IMR-90 (cell line): ENCODE measurements around the gene STAC. TPM values are rescaled to one million over a fixed set of nuclear protein-coding genes. Genes with fewer than 3 reads are reported as not detected.

Source experiments
- ATAC-seq: fragments of 200-7000 bp; cut with Tn5 transposase; 2 replicates; pipeline ENCODE4 v1.9.1; 2020; ENCODE audit warnings: low read depth, mild to moderate bottlenecking, moderate library complexity
- BruUV-seq: library from RNA; stranded (reverse); fragments of 400-500 nt; replicated peaks from 2 replicates; lab custom pipeline; 2021; lab: Mats Ljungman, UMichigan
- CTCF ChIA-PET: fragments of 300-600 bp; formaldehyde crosslinking; extraction: SDS; loops from one replicate; lab custom pipeline; 2021; ENCODE audit warnings: antibody characterized with exemption; lab: Yijun Ruan, JAX
- POLR2A ChIA-PET: fragments of 300-600 bp; sonication (Branson Sonifier 250); formaldehyde crosslinking; loops from one replicate; lab custom pipeline; 2022; ENCODE audit warnings: antibody characterized with exemption; ENCODE audit not compliant: unreplicated experiment; lab: Charles Lee
- DNase-seq: peaks from one replicate; pipeline ENCODE4 v3.0.0; 2013
- H2AFZ ChIP-seq: replicated peaks from 2 replicates; pipeline ENCODE3; 2013; ENCODE audit warnings: low read length, mild to moderate bottlenecking; ENCODE audit not compliant: poor library complexity
- H2AK5ac ChIP-seq: 2 replicates; pipeline ENCODE4 v1.6.1; 2013; ENCODE audit warnings: low read depth, low read length, inconsistent platforms
- H2AK9ac ChIP-seq: replicated peaks from 2 replicates; pipeline ENCODE3; 2013; ENCODE audit warnings: mild to moderate bottlenecking, low read depth, low read length, moderate library complexity; ENCODE audit not compliant: poor library complexity
- H2BK120ac ChIP-seq: 2 replicates; pipeline ENCODE4 v1.6.1; 2013; ENCODE audit warnings: low read depth, low read length, inconsistent platforms
- H2BK15ac ChIP-seq: 3 replicates; pipeline ENCODE4 v1.6.1; 2013; ENCODE audit warnings: low read depth, low read length, inconsistent platforms
- H2BK20ac ChIP-seq: 2 replicates; pipeline ENCODE4 v1.6.1; 2013; ENCODE audit warnings: low read depth, mild to moderate bottlenecking, inconsistent platforms, low read length, moderate library complexity
- H2BK5ac ChIP-seq: 2 replicates; pipeline ENCODE4 v1.6.1; 2013; ENCODE audit warnings: mild to moderate bottlenecking, low read depth, low read length, inconsistent platforms; ENCODE audit not compliant: poor library complexity, severe bottlenecking
- H3K14ac ChIP-seq: replicated peaks from 2 replicates; pipeline ENCODE4 v1.6.1; 2013; ENCODE audit warnings: low read depth, low read length, inconsistent platforms
- H3K18ac ChIP-seq: 2 replicates; pipeline ENCODE4 v1.6.1; 2013; ENCODE audit warnings: low read depth, low read length, control low read depth
- H3K23ac ChIP-seq: 2 replicates; pipeline ENCODE4 v1.6.1; 2013; ENCODE audit warnings: low read depth, low read length, inconsistent platforms
- H3K27ac ChIP-seq: 2 replicates; pipeline ENCODE4 v1.5.1; 2013; ENCODE audit warnings: mild to moderate bottlenecking, control low read depth, low read length; ENCODE audit not compliant: insufficient read depth
- H3K27me3 ChIP-seq: 2 replicates; pipeline ENCODE4 v1.6.1; 2013; ENCODE audit warnings: low read length; ENCODE audit not compliant: control insufficient read depth, insufficient read depth
- H3K36me3 ChIP-seq: 2 replicates; pipeline ENCODE4 v1.6.1; 2013; ENCODE audit warnings: low read length, mixed read lengths; ENCODE audit not compliant: control insufficient read depth, insufficient read depth
- H3K4ac ChIP-seq: 2 replicates; pipeline ENCODE4 v1.6.1; 2013; ENCODE audit warnings: low read depth, low read length, inconsistent platforms
- H3K4me1 ChIP-seq: 2 replicates; pipeline ENCODE4 v1.6.1; 2013; ENCODE audit warnings: low read length, mixed read lengths; ENCODE audit not compliant: control insufficient read depth, insufficient read depth
- H3K4me2 ChIP-seq: 2 replicates; pipeline ENCODE4 v1.6.1; 2013; ENCODE audit warnings: low read depth, mild to moderate bottlenecking, control low read depth, low read length, moderate library complexity
- H3K4me3 ChIP-seq: 2 replicates; pipeline ENCODE4 v1.5.1; 2013; ENCODE audit warnings: low read depth, mild to moderate bottlenecking, control low read depth, low read length, moderate library complexity; ENCODE audit not compliant: insufficient read depth
- H3K56ac ChIP-seq: 2 replicates; pipeline ENCODE4 v1.6.1; 2013; ENCODE audit warnings: low read length, inconsistent platforms; ENCODE audit not compliant: insufficient read depth; ENCODE audit errors: extremely low read depth
- H3K79me1 ChIP-seq, 2 experiments: 2 replicates each; pipeline ENCODE4 v1.6.1; 2013; ENCODE audit warnings: low read length in 2 of 2, inconsistent platforms in 1 of 2, low read depth in 1 of 2
- H3K9ac ChIP-seq: 2 replicates; pipeline ENCODE4 v1.6.1; 2013; ENCODE audit warnings: low read depth, low read length, control low read depth
- H3K9me1 ChIP-seq: 2 replicates; pipeline ENCODE4 v1.6.1; 2013; ENCODE audit warnings: low read length, inconsistent platforms; ENCODE audit not compliant: insufficient read depth
- H3K9me3 ChIP-seq: 2 replicates; pipeline ENCODE4 v1.6.1; 2013; ENCODE audit warnings: low read length; ENCODE audit not compliant: control insufficient read depth, insufficient read depth
- H4K20me1 ChIP-seq: 2 replicates; pipeline ENCODE4 v1.6.1; 2013; ENCODE audit warnings: low read length, inconsistent platforms; ENCODE audit not compliant: insufficient read depth
- H4K5ac ChIP-seq: 2 replicates; pipeline ENCODE4 v1.6.1; 2013; ENCODE audit warnings: mild to moderate bottlenecking, low read depth, low read length, control low read depth
- H4K8ac ChIP-seq, 2 experiments: 2 replicates each; pipeline ENCODE4 v1.6.1; 2013; ENCODE audit warnings: low read depth in 2 of 2, low read length in 2 of 2, control low read depth in 1 of 2, inconsistent platforms in 1 of 2
- H4K91ac ChIP-seq: 2 replicates; pipeline ENCODE4 v1.6.1; 2013; ENCODE audit warnings: low read depth, low read length, inconsistent platforms; ENCODE audit not compliant: insufficient read depth
- BHLHE40 ChIP-seq: fragments of 150-350 bp; IDR thresholded peaks from 2 replicates; pipeline ENCODE4 v1.6.1; 2016; ENCODE audit warnings: mild to moderate bottlenecking, low read depth, low read length
- CEBPB ChIP-seq: IDR thresholded peaks from 2 replicates; pipeline ENCODE4 v1.6.1; 2012; ENCODE audit warnings: low read depth, low read length, improper control_type of control experiment
- CHD1 ChIP-seq: IDR thresholded peaks from 2 replicates; pipeline ENCODE4 v1.6.1; 2012; ENCODE audit warnings: low read depth, low read length, improper control_type of control experiment
- CTCF ChIP-seq: conservative IDR thresholded peaks from 2 replicates; pipeline ENCODE4 v1.5.1; 2012; ENCODE audit warnings: mild to moderate bottlenecking, low read depth, low read length, improper control_type of control experiment
- FOS ChIP-seq: fragments of 150-350 bp; IDR thresholded peaks from 2 replicates; pipeline ENCODE4 v1.6.1; 2016; ENCODE audit warnings: low read depth, low read length
- MAFK ChIP-seq: IDR thresholded peaks from 2 replicates; pipeline ENCODE4 v1.6.1; 2012; ENCODE audit warnings: low read depth, low read length, improper control_type of control experiment
- MAZ ChIP-seq: IDR thresholded peaks from 2 replicates; pipeline ENCODE4 v1.6.1; 2012; ENCODE audit warnings: low read depth, mild to moderate bottlenecking, low read length, improper control_type of control experiment, moderate library complexity, borderline replicate concordance
- MXI1 ChIP-seq: IDR thresholded peaks from 2 replicates; pipeline ENCODE4 v1.6.1; 2012; ENCODE audit warnings: low read depth, mild to moderate bottlenecking, low read length, moderate library complexity, borderline replicate concordance
- NFE2L2 ChIP-seq: fragments of 150-350 bp; IDR thresholded peaks from 2 replicates; pipeline ENCODE4 v1.6.1; 2016; ENCODE audit warnings: low read depth, mild to moderate bottlenecking, low read length
- POLR2A ChIP-seq: IDR thresholded peaks from 2 replicates; pipeline ENCODE4 v1.6.1; 2012; ENCODE audit warnings: mild to moderate bottlenecking, low read depth, low read length
- RAD21 ChIP-seq: IDR thresholded peaks from 2 replicates; pipeline ENCODE4 v1.6.1; 2012; ENCODE audit warnings: low read length, improper control_type of control experiment
- RCOR1 ChIP-seq: IDR thresholded peaks from 2 replicates; pipeline ENCODE4 v1.6.1; 2012; ENCODE audit warnings: mild to moderate bottlenecking, low read length, improper control_type of control experiment; ENCODE audit not compliant: insufficient replicate concordance
- RFX5 ChIP-seq: IDR thresholded peaks from 2 replicates; pipeline ENCODE4 v1.8.0; 2012; ENCODE audit warnings: low read depth, mild to moderate bottlenecking, low read length, moderate library complexity
- SMC3 ChIP-seq: fragments of 150-350 bp; IDR thresholded peaks from 2 replicates; pipeline ENCODE4 v1.6.1; 2016; ENCODE audit warnings: low read depth, mild to moderate bottlenecking, antibody characterized with exemption, low read length, moderate library complexity
- WGBS, 2 experiments: methylation state at CpG; one replicate each; pipeline versions ENCODE4 v1.1.5 to v1.1.7; 2013; ENCODE audit warnings: missing lambda C conversion rate in 2 of 2; ENCODE audit not compliant: insufficient read length in 1 of 2; ENCODE audit errors: extremely low coverage in 2 of 2; 5-methylcytosine and 5-hydroxymethylcytosine counted together
- dilution Hi-C: fragments of 300-500 bp; cut with HindIII; formaldehyde crosslinking; loops from one replicate; pipeline ENCODE4 v1.14.3; 2018; ENCODE audit warnings: low sequenced_read_pairs; ENCODE audit not compliant: unreplicated experiment
- in situ Hi-C: fragments of 300-500 bp; cut with MboI; formaldehyde crosslinking; loops from 3 replicates; pipeline ENCODE4 v1.14.3; 2019; ENCODE audit warnings: low sequenced_read_pairs, inconsistent platforms, mixed read lengths
- intact Hi-C: fragments of 100-400 bp; cut with micrococcal nuclease; formaldehyde crosslinking; loops from 2 replicates; pipeline ENCODE4 v1.10.0; 2022
- polyA plus RNA-seq, 3 experiments: library from polyadenylated mRNA; depleted of rRNA; stranded (reverse); fragments of >200 nt; gene quantifications; 2 replicates each; pipeline ENCODE4 v1.2.3, GENCODE V29; 2012; ENCODE audit warnings: low replicate concordance in 1 of 3
- total RNA-seq: library from RNA; depleted of rRNA; stranded (reverse); fragments of >200 nt; gene quantifications from 2 replicates; pipeline ENCODE4 v1.2.3, GENCODE V29; 2012
- TF ChIP-seq, protein P1 (sequence below): fragments of 150-350 bp; IDR thresholded peaks from 2 replicates; pipeline ENCODE4 v1.6.1; 2016; ENCODE audit warnings: low read depth, mild to moderate bottlenecking, low read length, moderate library complexity, borderline replicate concordance
- TF ChIP-seq, protein P2 (sequence below): fragments of 150-350 bp; IDR thresholded peaks from 2 replicates; pipeline ENCODE4 v1.6.1; 2017; ENCODE audit warnings: mild to moderate bottlenecking, antibody characterized with exemption, low read length, low read depth

The STAC gene
- total and polyA plus RNA-seq, 2 of the 4 experiments (the other 2 are of a cell fraction), result 0.19 to 0.36 TPM

DNA sequence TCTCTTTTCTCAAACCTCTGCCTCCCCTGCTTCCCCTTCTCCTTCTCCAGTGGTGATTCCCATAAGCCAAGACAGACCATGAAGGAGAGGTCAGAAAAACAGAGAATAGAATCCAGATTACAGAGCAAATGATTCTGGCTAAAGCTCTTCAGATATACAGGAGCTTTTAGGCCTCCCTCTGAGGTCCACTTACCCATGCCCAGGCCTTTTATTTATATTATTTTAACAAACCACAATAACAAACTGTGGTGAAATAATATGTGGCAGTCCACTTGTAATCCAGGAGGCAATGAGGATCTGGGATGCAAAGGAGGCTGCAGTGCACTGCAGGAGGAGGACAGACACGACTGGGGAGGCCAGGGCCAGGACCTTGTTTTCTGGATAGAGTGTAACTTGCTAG is 104.1 kb downstream of the STAC start:
- H4K5ac ChIP-seq, result no peak overlapping the region
- no peak overlapping the region for H3K4me3 ChIP-seq
- H3K4ac ChIP-seq, result no peak overlapping the region
- H3K4me1 ChIP-seq, result no peaks in the 10 kb centered on the region
- H3K14ac ChIP-seq, result no peak overlapping the region
- no peaks in the 10 kb centered on the region for H4K20me1 ChIP-seq
- BruUV-seq, result no TSS peak
- no peak overlapping the region for H2AK9ac ChIP-seq
- no peak overlapping the region for H4K91ac ChIP-seq
- CTCF ChIA-PET, result no interaction called here
- no peak for TF ChIP-seq MAFK
- TF ChIP-seq, protein P1, sequence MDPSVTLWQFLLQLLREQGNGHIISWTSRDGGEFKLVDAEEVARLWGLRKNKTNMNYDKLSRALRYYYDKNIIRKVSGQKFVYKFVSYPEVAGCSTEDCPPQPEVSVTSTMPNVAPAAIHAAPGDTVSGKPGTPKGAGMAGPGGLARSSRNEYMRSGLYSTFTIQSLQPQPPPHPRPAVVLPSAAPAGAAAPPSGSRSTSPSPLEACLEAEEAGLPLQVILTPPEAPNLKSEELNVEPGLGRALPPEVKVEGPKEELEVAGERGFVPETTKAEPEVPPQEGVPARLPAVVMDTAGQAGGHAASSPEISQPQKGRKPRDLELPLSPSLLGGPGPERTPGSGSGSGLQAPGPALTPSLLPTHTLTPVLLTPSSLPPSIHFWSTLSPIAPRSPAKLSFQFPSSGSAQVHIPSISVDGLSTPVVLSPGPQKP, result no peak
- TF ChIP-seq CEBPB, result no peak
- TF ChIP-seq SMC3, result no peak
- no peak for TF ChIP-seq RAD21
- TF ChIP-seq, protein P2, sequence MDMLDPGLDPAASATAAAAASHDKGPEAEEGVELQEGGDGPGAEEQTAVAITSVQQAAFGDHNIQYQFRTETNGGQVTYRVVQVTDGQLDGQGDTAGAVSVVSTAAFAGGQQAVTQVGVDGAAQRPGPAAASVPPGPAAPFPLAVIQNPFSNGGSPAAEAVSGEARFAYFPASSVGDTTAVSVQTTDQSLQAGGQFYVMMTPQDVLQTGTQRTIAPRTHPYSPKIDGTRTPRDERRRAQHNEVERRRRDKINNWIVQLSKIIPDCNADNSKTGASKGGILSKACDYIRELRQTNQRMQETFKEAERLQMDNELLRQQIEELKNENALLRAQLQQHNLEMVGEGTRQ, result no peak
- no peak for TF ChIP-seq MAZ
- TF ChIP-seq MXI1, result no peak
- no peak for TF ChIP-seq BHLHE40
- no peak for TF ChIP-seq CHD1
- TF ChIP-seq RFX5, result no peak
- no peak for TF ChIP-seq CTCF
- TF ChIP-seq NFE2L2, result no peak
- no peak for TF ChIP-seq FOS
- no peak for TF ChIP-seq POLR2A
- no peak for TF ChIP-seq RCOR1
- no peak overlapping the region for H2BK120ac ChIP-seq
- no peak overlapping the region for H3K9ac ChIP-seq
- H3K9me1 ChIP-seq, result no peaks in the 10 kb centered on the region
- in situ Hi-C loops (no loop called here), intact Hi-C loops (no loop called here), dilution Hi-C loops (no loop called here)
- no peak overlapping the region for H3K18ac ChIP-seq
- POLR2A ChIA-PET, result no interaction called here
- H3K56ac ChIP-seq, result no peak overlapping the region
- H3K79me1 ChIP-seq, result no peaks in the 10 kb centered on the region
- no peak for ATAC-seq
- no peak overlapping the region for H2AFZ ChIP-seq
- H2BK15ac ChIP-seq, result no peak overlapping the region
- no peak overlapping the region for H3K27ac ChIP-seq
- H2BK5ac ChIP-seq, result no peak overlapping the region
- no peaks in the 10 kb centered on the region for H3K9me3 ChIP-seq
- no peak overlapping the region for H3K23ac ChIP-seq
- H2AK5ac ChIP-seq, result no peak overlapping the region
- DNase-seq, result no peak
- H4K8ac ChIP-seq, result no peak overlapping the region
- H2BK20ac ChIP-seq, result no peak overlapping the region
- H3K27me3 ChIP-seq, result no peaks in the 10 kb centered on the region
- H3K4me2 ChIP-seq, result no peak overlapping the region
- WGBS, 2 experiments, result no CpG with 5 or more reads among the region's 1 CpG
- H3K36me3 ChIP-seq, result no peaks in the 10 kb centered on the region
